ENCODE data around the gene MRFAP1.
"Not testable (repeated sequence)": the region's sequence is repeated elsewhere in the genome, so short reads cannot be mapped to it uniquely, and the experiment has no call there.

The MRFAP1 gene

GRCh38 chr4:6610856-6611430, 29.5 kb upstream of the MRFAP1 start:
- no peak for DNase-seq (ENCODE audit: low read depth in 3 of 3, low spot score in 1 of 3)

DNA sequence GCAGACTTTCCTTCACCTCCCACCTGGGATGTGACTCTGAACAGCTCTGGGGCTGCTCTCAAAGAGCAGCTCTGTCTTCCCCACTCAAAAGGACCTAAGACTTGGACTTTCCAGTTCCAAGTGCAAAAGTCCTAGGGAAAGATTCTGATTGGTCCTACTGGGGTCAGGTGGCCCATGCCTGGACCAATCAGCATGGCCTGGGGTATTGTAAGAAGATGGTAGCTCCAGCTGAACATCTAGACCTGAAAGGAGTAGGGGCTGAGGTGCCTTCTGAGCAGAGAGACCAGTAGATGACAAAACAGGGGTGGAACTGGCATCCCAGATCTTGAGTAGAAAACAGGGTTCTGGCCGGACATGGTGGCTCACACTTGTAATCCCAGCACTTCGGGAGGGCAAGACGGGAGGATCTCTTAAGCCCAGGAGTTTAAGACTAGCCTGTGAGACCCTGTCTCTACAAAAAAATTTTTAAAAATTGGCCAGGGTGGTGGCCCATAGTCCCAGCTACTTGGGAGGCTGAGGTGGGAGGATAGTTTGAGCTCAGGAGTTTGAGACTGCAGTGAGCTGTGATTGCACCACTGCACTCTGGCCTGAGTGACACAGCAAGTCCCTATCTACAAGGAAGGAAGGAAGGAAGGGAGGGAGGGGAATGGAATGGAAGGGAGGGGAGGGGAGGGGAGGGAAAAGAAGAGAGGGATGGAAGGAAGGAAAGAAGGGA, 27.4 kb upstream of the MRFAP1 start:
- no peak for DNase-seq (ENCODE audit: low read depth in 3 of 3, low spot score in 1 of 3)

GRCh38 chr4:6613676-6614651, 26.5 kb upstream of the MRFAP1 start:
- no peak for DNase-seq (ENCODE audit: low read depth in 3 of 3, low spot score in 1 of 3)

GRCh38 chr4:6614701-6615230, 25.7 kb upstream of the MRFAP1 start:
- DNase-seq (ENCODE audit: low read depth in 3 of 3, low spot score in 1 of 3): no peak

- DNase-seq (ENCODE audit: low read depth in 3 of 3, low spot score in 1 of 3): no peak
Observed at GRCh38 chr4:6616087-6616995, 24.1 kb upstream of the MRFAP1 start.

GRCh38 chr4:6617246-6617645, 23.2 kb upstream of the MRFAP1 start:
- DNase-seq (ENCODE audit: low read depth in 3 of 3, low spot score in 1 of 3): no peak

- DNase-seq (ENCODE audit: low read depth in 3 of 3, low spot score in 1 of 3): no peak
Observed at GRCh38 chr4:6618386-6619115, 21.9 kb upstream of the MRFAP1 start.

DNA sequence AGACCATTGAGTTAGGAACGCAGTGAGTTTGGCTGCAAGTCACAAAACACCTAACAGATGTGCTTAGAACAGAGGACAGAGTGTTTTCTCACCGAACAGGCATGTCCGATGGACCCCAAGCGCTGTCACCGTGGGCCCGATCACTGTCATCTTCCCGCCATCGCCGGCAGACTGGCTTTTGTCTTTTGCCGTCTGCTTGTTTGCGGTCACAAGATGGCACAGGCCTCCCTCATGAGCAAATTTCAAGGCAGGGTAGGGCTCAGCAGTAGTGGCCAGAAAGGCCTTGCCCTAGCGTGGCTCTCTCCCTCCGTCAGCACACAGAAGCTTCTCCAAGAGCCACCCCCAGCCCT, 21.4 kb upstream of the MRFAP1 start:
- DNase-seq (ENCODE audit: low read depth in 3 of 3, low spot score in 1 of 3): no peak

DNA sequence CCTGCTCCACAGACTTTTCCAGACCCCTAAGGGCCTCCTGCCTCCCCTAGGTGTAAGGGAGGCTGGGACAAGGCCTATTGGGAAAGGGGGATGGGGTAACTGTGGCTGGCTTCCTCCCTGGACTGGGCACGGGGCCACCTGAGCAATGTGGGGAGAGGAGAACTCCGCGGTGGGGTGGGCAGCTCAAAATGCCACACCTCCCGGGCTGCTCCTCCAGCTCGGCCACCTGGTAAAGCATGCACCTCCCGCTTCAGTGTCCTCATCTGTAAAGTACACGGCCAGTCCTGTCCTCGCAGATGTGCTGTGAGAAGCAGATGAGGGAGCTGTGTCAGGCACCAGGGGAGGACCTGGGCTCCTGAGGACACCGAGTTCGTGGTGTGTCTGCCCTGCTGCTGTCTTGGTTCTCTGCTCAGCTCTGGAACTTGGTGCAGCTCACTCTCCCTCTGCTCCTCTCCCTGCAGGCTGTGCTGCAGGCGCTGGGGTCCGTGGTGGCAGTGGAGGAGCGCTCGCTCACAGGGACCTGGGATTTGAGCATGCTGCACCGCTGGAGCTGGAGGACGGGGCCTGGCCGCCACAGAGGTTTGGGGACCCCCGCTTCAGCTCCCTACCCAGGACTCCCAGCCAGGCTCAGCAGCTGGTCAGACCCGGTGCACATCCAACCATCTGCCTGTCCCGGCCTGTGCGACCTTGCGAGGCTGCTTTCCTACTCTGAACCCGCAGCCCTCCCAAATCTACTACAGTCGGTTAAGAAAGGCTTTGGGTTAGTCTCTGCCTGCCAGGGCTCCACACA, 20.8 kb upstream of the MRFAP1 start:
- no peak for DNase-seq (ENCODE audit: low read depth in 3 of 3, low spot score in 1 of 3)

- no peak for DNase-seq (ENCODE audit: low read depth in 3 of 3, low spot score in 1 of 3)
Observed at GRCh38 chr4:6620296-6620695, 20.2 kb upstream of the MRFAP1 start.

DNA sequence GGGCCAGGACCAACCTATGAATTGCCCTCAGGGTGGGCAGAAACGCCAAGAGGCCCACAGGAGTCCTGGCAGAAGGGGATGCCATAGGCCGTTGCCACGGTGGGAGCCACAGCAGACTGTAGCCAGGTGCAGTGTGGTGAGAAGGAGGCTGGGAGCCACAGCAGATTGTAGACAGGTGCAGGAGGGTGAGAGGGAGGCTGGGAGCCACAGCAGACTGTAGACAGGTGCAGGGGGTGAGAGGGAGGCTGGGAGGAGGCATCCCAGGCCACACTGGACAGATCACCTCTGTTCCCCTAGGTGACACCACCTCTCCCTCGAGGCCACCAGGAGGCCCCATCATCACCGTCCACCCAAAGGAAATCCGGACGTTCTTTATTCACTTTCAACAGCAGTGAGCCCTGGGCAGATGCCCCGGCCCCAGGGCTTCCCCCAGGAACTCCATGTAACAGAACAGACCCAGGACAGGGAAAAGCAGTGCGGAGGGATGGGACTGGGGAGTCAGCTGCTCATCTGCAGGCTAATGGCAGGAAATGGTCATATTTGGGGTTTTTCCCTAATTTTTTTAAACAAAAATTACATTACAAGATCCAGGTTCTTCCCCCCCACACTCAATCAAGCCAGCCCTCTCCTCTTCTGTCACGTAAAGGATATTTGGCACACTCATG, 19.5 kb upstream of the MRFAP1 start:
- no peak for DNase-seq (ENCODE audit: low read depth in 3 of 3, low spot score in 1 of 3)

GRCh38 chr4:6621556-6621927, 18.9 kb upstream of the MRFAP1 start:
- DNase-seq (ENCODE audit: low read depth in 3 of 3, low spot score in 1 of 3): no peak

DNA sequence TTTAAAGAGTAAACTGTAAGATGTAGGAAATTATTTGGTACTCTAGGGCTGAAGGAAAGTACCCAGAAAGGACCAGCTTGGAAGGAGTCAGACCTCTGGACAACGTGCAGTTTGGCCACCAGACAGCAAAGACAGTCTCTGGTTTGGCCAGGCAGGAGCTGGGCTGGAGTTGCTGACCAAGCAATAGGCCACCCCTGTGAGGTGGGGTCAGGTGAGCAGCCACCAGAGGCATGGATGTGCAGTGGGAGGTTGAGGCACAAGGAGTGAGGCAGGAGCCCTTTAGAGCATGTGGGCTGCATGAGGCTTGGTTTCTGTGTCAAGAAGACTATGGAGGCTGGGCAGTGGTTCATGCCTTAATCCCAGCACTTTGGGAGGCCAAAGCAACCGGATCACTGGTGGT, 17.7 kb upstream of the MRFAP1 start:
- DNase-seq (ENCODE audit: low read depth in 3 of 3, low spot score in 1 of 3): no peak

GRCh38 chr4:6625256-6625655, 15.2 kb upstream of the MRFAP1 start:
- no peak for DNase-seq (ENCODE audit: low read depth in 3 of 3, low spot score in 1 of 3)

DNA sequence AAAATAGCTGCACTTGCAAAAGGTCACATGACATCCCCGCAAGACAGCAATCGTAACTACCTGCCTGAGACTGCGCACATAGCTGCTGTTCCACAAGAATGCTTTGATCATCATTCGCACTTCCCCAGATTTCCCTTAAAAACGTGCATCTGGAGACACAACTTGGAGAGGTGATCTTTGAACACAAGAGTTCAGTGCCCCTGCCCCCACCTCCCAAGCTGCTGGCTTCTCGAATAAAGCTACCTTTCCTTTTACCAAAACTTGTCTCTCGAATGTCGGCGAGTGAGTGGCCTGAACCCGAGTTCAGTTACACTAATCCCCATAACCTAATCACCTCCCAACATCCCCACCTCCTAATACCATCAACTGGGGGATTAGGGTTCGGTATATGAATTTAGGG, 14.4 kb upstream of the MRFAP1 start:
- DNase-seq (ENCODE audit: low read depth in 3 of 3, low spot score in 1 of 3): no peak

GRCh38 chr4:6627832-6628231, 12.7 kb upstream of the MRFAP1 start:
- DNase-seq (ENCODE audit: low read depth in 3 of 3, low spot score in 1 of 3): no peak

- not testable (repeated sequence) for DNase-seq (ENCODE audit: low read depth in 3 of 3, low spot score in 1 of 3)
Observed at GRCh38 chr4:6628484-6628883, 12.0 kb upstream of the MRFAP1 start.

- DNase-seq (ENCODE audit: low read depth in 3 of 3, low spot score in 1 of 3): no peak
Observed at GRCh38 chr4:6632125-6632524, 8.4 kb upstream of the MRFAP1 start.

All from stimulated activated CD4-positive, alpha-beta T cell treated with anti-CD3 and anti-CD28 coated beads, TNF-alpha, amount 100 ng/mL, for 1 hour (primary cell).